Tibial artery (tissue), 4 donors: ENCODE data around the gene AGAP1.

Experiments used
- DNase-seq, 2 donors: peaks; one replicate each; pipeline ENCODE4 v3.0.0-alpha.2; 2019
- H3K27ac ChIP-seq, 2 donors: fragments of 200-600 bp; sonication (generic) in 1 of 2; 1 replicate in 1 of 2; 2 replicates in 1 of 2; pipeline ENCODE4 v1.5.1; 2018 to 2019; ENCODE audit warnings: mild to moderate bottlenecking in 1 of 2
- H3K27me3 ChIP-seq, 2 donors: fragments of 200-600 bp; sonication (generic) in 1 of 2; one replicate each; pipeline versions ENCODE4 v1.5.1 to v1.6.0; 2016 to 2019
- H3K36me3 ChIP-seq, 3 donors: fragments of 200-600 bp; sonication (generic) in 2 of 3; one replicate each; pipeline ENCODE4 v1.5.1; 2016 to 2019; ENCODE audit warnings: mild to moderate bottlenecking in 2 of 3
- H3K4me1 ChIP-seq, 4 donors: fragments of 200-600 bp; sonication (generic) in 2 of 4; 1 replicate in 3 of 4; 2 replicates in 1 of 4; pipeline ENCODE4 v1.5.1; 2016 to 2019
- H3K4me3 ChIP-seq, 2 donors: fragments of 200-600 bp; sonication (generic) in 1 of 2; 1 replicate in 1 of 2; 2 replicates in 1 of 2; pipeline ENCODE4 v1.5.1; 2018 to 2019; ENCODE audit warnings: mild to moderate bottlenecking in 2 of 2
- H3K9me3 ChIP-seq, 3 donors: fragments of 200-600 bp; sonication (generic) in 1 of 3; one replicate each; pipeline ENCODE4 v1.5.1; 2016 to 2019
- CTCF ChIP-seq, 2 experiments: fragments of 200-600 bp in 1 of 2; fragments of 450-650 bp in 1 of 2; IDR thresholded peaks; one replicate each; pipeline ENCODE4 v1.5.1; 2017 to 2019; ENCODE audit warnings: antibody characterized with exemption in 2 of 2, mild to moderate bottlenecking in 1 of 2, moderate library complexity in 1 of 2
- intact Hi-C: fragments of 100-400 bp; cut with DNase I; formaldehyde crosslinking; loops from one replicate; pipeline ENCODE4 v1.15.0; 2023; ENCODE audit warnings: low total_unique reads

AGAP1 gene

GRCh38 chr2:235784788-235785187 lies 290.9 kb downstream of the AGAP1 start:
- DNase-seq, result no peak
- no peaks in the 10 kb centered on the region for H3K9me3 ChIP-seq
- no peaks in the 10 kb centered on the region for H3K27me3 ChIP-seq
- no peak overlapping the region for H3K4me3 ChIP-seq
- TF ChIP-seq CTCF (IDR thresholded peaks at IDR 0.05), result no peak
- peaks cover 0 to 3% (median 0%) of the 10 kb centered on the region in 4 donors for H3K4me1 ChIP-seq
- intact Hi-C loops, result no loop called here
- H3K36me3 ChIP-seq, result peaks cover 0 to 11% (median 0%) of the 10 kb centered on the region in 3 donors
- H3K27ac ChIP-seq, result no peak overlapping the region

GRCh38 chr2:235789552-235789951 lies 295.7 kb downstream of the AGAP1 start:
- Histone ChIP-seq H3K36me3 (peaks cover 0 to 16% (median 0%) of the 10 kb centered on the region in 3 donors), H3K4me3 (no peak overlapping the region), H3K9me3 (no peaks in the 10 kb centered on the region), H3K4me1 (peaks cover 0 to 3% (median 0%) of the 10 kb centered on the region in 4 donors), H3K27ac (no peak overlapping the region), H3K27me3 (no peaks in the 10 kb centered on the region)
- intact Hi-C loops, result no loop called here
- no peak for DNase-seq
- TF ChIP-seq CTCF (IDR thresholded peaks at IDR 0.05), result no peak

DNA sequence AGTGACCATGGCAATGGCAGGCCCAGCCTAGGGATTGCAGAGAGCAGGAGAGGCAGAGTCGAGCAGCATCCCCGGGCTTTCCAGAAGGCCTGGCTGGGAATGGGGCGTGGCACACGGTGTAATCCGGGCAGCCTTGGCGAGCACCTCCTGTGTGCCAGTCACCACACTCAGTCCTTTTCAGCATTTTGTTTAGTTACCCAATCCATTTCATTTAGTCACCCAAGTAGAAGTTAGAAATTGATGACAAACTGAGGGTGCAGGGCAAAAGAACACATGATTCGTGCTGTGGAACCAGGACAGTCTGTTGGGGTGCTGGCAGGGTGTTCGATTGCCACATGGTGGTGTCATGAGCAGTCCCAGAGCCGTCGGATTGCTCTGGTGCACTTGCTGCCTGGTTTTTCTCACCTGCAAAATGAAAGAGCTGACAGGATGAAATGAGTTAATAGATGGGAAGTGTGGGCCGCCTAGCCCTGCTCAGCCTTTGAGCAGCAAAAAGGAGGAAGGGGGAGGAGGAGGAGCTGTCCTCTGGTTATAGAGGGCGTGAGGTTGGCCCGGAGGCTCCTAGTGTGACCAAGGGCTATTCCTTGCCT lies 299.4 kb downstream of the AGAP1 start:
- Histone ChIP-seq H3K4me1 (peaks cover 0 to 3% (median 0%) of the 10 kb centered on the region in 4 donors), H3K36me3 (peaks cover 0 to 18% (median 4%) of the 10 kb centered on the region in 3 donors)

GRCh38 chr2:235799281-235799680 lies 305.4 kb downstream of the AGAP1 start:
- Histone ChIP-seq H3K9me3 (no peaks in the 10 kb centered on the region), H3K27ac (no peak overlapping the region), H3K36me3 (peaks cover 10 to 45% (median 37%) of the 10 kb centered on the region in 3 donors), H3K4me1 (no peaks in the 10 kb centered on the region), H3K4me3 (no peak overlapping the region), H3K27me3 (no peaks in the 10 kb centered on the region)
- intact Hi-C loops, result no loop called here
- DNase-seq, result no peak
- TF ChIP-seq CTCF (IDR thresholded peaks at IDR 0.05), result no peak

More for the DNA sequence above, 299.4 kb downstream of the AGAP1 start:
- Histone ChIP-seq H3K9me3 (no peaks in the 10 kb centered on the region), H3K4me3 (no peak overlapping the region), H3K27ac (no peak overlapping the region), H3K27me3 (no peaks in the 10 kb centered on the region)
- no peak for TF ChIP-seq CTCF (IDR thresholded peaks at IDR 0.05)
- intact Hi-C loops, result no loop called here
- DNase-seq, result no peak

DNA sequence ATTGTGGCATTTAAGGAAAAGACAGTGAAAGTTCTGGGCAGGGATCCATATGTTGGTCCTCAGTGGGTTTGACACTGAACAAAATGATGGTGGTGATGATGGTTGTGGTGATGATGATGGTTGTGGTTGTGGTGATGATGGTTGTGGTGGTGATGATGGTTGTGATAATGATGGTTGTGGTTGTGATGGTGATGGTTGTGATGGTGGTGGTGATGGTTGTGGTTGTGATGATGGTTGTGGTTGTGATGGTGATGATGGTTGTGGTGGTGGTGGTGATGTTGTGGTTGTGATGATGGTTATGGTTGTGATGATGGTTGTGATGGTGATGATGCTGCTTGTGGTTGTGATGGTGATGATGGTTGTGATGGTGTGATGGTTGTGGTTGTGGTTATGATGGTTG lies 308.7 kb downstream of the AGAP1 start:
- no peak for TF ChIP-seq CTCF (IDR thresholded peaks at IDR 0.05)
- DNase-seq, result no peak
- Histone ChIP-seq H3K27ac (no peak overlapping the region), H3K9me3 (no peaks in the 10 kb centered on the region), H3K36me3 (peaks cover 10 to 50% (median 43%) of the 10 kb centered on the region in 3 donors), H3K4me1 (no peaks in the 10 kb centered on the region), H3K27me3 (no peaks in the 10 kb centered on the region), H3K4me3 (no peak overlapping the region)
- intact Hi-C loops, result no loop called here
